Fibroblast of villous mesenchyme (primary cell): ENCODE data around the gene ZNF23. TPM values are rescaled to one million over a fixed set of nuclear protein-coding genes. Genes with fewer than 3 reads are reported as not detected.

Experiments
- DNase-seq: peaks from one replicate; pipeline ENCODE4 v3.0.0-alpha.2; 2010; ENCODE audit warnings: low read depth
- H3K4me3 ChIP-seq: 2 replicates; pipeline ENCODE4 v1.5.1; 2011; ENCODE audit warnings: low read depth, mild to moderate bottlenecking, low read length
- total RNA-seq: library from RNA; depleted of rRNA; stranded (reverse); fragments of >200 nt; gene quantifications from 2 replicates; pipeline ENCODE4 v1.2.3, GENCODE V29; 2012
- TF ChIP-seq, protein P1 (sequence below): IDR thresholded peaks from 2 replicates; pipeline ENCODE4 v1.5.1; 2012; ENCODE audit warnings: low read depth, mild to moderate bottlenecking, low read length; ENCODE audit not compliant: insufficient read depth

Gene ZNF23
- total RNA-seq, 1 donor: 14.7 TPM

DNA sequence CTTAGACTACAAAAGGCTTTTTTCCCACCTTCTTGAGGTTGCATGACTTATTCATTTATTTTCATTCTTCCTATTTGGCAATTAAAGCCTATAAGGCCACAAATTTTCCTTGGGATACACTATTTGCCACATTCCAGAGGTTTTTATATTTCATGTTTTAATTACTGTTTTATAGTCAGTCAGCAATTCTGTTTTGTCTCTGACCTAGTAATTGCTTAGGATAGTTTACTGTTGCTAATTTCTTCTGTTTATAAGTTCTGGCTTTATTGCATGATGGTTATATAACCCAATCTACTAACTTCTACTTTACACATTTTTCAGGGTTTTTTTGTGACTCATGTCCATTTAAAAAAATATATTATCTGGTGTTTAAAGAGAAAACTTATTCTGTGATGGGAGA, 2.5 kb downstream of the ZNF23 start:
- TF ChIP-seq, protein P1, sequence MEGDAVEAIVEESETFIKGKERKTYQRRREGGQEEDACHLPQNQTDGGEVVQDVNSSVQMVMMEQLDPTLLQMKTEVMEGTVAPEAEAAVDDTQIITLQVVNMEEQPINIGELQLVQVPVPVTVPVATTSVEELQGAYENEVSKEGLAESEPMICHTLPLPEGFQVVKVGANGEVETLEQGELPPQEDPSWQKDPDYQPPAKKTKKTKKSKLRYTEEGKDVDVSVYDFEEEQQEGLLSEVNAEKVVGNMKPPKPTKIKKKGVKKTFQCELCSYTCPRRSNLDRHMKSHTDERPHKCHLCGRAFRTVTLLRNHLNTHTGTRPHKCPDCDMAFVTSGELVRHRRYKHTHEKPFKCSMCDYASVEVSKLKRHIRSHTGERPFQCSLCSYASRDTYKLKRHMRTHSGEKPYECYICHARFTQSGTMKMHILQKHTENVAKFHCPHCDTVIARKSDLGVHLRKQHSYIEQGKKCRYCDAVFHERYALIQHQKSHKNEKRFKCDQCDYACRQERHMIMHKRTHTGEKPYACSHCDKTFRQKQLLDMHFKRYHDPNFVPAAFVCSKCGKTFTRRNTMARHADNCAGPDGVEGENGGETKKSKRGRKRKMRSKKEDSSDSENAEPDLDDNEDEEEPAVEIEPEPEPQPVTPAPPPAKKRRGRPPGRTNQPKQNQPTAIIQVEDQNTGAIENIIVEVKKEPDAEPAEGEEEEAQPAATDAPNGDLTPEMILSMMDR: no peak
- peak; percentile 53 for DNase-seq
- H3K4me3 ChIP-seq: no peak overlapping the region

DNA sequence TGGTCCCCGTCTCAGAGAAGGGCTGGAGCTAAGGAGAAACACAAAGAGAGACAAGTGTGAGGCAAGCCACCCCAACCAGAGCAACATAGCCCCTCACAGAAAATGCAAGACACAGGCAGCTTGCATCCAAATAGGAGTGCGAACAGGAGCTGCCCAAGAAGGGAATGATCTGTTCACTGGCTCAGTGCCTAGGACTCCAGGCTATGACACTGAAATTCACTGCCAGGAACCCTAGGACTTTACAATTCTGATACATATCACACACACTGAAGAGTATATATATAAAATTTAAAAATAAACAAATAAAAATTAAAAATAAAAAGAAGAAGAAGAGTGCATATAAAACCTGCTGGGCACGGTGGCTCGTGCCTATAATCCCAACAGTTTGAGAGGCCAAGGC, 5.2 kb downstream of the ZNF23 start:
- no peak overlapping the region for H3K4me3 ChIP-seq
- DNase-seq: no peak
- TF ChIP-seq, protein P1: no peak

DNA sequence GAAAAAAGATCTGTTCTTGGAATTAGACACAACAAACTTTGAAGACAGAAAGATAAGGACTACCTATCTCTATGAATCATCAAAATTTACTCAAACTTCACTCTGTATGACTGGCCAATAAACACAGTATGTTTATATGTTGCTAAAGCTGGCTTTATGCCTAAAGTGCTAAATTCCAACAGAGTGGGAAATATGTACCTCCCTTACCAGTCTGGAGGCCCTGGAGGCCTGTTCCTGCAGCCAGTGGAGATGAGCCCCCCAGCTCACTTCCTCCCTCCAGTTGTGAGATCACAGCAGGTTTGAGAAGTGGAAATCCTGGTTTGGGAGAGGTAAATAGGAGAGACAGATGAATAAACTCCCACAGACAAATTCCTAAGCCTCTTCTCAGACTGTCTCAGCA, 9.0 kb downstream of the ZNF23 start:
- H3K4me3 ChIP-seq: no peak overlapping the region
- DNase-seq: peak; percentile 74
- TF ChIP-seq, protein P1: no peak

DNA sequence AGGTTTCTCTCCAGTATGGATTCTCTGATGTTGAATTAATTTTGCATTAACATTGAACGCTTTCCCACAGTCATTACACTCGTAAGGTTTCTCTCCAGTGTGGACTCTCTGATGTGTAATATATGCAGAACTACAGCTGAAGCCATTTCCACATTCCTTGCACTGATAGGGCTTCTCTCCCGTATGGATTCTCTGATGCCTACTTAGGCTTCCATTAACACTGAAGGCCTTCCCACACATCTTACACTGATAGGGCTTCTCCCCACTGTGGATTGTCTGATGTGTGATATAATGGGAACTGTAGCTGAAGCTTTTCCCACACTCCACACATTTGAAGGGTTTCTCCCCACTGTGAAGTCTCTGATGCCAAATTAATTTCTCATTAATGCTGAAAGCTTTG, 13.0 kb downstream of the ZNF23 start:
- TF ChIP-seq, protein P1: no peak
- H3K4me3 ChIP-seq: no peak overlapping the region
- no peak for DNase-seq

DNA sequence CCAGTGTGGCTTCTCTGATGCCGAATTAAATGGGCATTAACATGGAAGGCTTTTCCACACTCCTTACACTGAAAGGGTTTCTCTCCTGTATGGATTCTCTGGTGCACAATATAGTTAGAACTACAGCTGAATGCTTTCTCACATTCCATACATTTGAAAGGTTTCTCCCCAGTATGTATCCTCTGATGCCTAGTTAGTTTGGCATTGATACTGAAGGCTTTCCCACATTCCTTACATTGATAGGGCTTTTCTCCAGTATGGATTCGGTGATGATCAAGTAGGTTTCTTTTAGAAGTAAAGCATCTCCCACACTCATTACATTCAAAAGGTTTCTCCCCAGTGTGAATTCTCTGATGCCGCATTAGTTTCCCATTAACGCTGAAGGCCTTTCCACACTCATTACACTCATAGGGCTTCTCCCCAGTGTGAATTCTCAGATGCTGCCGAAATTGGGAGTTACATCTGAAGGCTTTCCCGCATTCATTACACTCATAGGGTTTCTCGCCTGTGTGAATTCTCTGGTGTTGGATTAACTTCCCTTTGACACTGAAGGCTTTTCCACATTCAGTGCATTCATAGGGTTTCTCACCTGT, 13.7 kb downstream of the ZNF23 start:
- DNase-seq: no peak
- TF ChIP-seq, protein P1: no peak
- no peak overlapping the region for H3K4me3 ChIP-seq

DNA sequence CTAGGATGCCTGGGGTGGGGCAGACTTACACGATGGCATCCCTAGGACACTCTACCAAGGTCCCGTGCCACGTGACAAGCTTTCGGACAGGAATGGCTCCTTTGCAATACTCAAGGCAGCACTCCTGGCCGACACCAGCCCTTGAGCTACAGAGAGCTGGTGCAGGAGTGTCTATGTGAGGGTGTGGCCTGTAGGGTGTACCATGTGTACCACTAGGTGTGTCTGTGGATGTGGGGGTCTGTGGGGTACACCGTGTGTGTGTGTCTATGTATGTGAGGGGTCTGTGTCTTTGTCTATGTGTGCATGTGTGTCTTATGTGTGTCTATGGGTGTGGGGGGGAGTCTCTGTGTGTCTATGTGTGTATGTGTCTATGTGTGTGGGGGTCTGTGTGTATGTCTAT, 18.3 kb downstream of the ZNF23 start:
- H3K4me3 ChIP-seq: no peak overlapping the region
- DNase-seq: no peak
- TF ChIP-seq, protein P1: no peak

DNA sequence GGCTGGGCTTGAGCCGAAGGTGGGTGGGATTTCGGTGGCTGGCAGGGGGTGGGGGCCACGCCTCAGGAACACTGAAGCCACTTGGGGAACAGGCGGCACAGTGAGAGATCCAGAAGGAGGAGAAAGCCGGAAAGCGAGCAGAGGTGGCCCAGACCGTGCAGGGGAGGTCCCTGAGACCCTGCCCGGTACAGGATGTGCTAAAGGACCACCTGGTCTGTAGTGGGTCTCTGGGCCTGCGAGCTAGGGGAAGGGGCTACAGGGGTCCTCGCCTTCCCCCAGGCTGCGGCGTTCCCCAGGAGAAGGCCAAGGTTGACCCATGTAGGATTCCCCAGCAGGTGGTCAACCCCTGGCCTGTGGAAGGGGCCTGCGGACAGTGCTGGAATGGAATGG, 20.0 kb downstream of the ZNF23 start, which contains the start of gene TLE7:
Gene TLE7, minus strand, starts transcription at position 4 of the 390 bp plus-strand sequence. CDS start 8,730 bp downstream, outside the sequence.
- H3K4me3 ChIP-seq: no peak within 1 kb of the TSS
- TF ChIP-seq, protein P1: no peak

More for the DNA sequence above, 20.0 kb downstream of the ZNF23 start, which contains the start of gene TLE7:
- no peak for DNase-seq
